GM19099 (cell line): ENCODE results near the gene CSNK2B.

Experiments used
- POLR2A ChIP-seq: IDR thresholded peaks from 3 replicates; pipeline ENCODE4 v1.6.1; 2011; ENCODE audit warnings: low read depth; ENCODE audit not compliant: insufficient read length; ENCODE audit errors: extremely low read depth

The CSNK2B gene

GRCh38 chr6:31705931-31706330 lies 40.1 kb downstream of the CSNK2B start:
- TF ChIP-seq POLR2A: no peak

- no peak for TF ChIP-seq POLR2A
Measured at GRCh38 chr6:31706599-31706998, 40.7 kb downstream of the CSNK2B start, which contains the start of gene LY6G6F. TSS of gene LY6G6F (plus strand) at chr6:31706866. CDS start at chr6:31706907, 41 bp downstream.

GRCh38 chr6:31707701-31708100 lies 41.8 kb downstream of the CSNK2B start:
- no peak for TF ChIP-seq POLR2A

- TF ChIP-seq POLR2A: no peak
Measured at GRCh38 chr6:31708224-31708623, 42.3 kb downstream of the CSNK2B start.

- no peak for TF ChIP-seq POLR2A
Measured at GRCh38 chr6:31710523-31711219, 44.8 kb downstream of the CSNK2B start.

- no peak for TF ChIP-seq POLR2A
Measured at GRCh38 chr6:31711233-31711632, 45.4 kb downstream of the CSNK2B start.

GRCh38 chr6:31712296-31712695 lies 46.4 kb downstream of the CSNK2B start:
- no peak for TF ChIP-seq POLR2A

- no peak for TF ChIP-seq POLR2A
Measured at GRCh38 chr6:31713465-31713864, 47.6 kb downstream of the CSNK2B start.

- no peak for TF ChIP-seq POLR2A
Measured at GRCh38 chr6:31713991-31714684, 48.3 kb downstream of the CSNK2B start.

GRCh38 chr6:31715022-31715958 lies 49.4 kb downstream of the CSNK2B start, which contains the start of gene LY6G6D:
TSS of gene LY6G6D (plus strand) at chr6:31715348. CDS start at chr6:31715356, 8 bp downstream.
- TF ChIP-seq POLR2A: no peak

- no peak for TF ChIP-seq POLR2A
Measured at GRCh38 chr6:31717499-31718222, 51.8 kb downstream of the CSNK2B start.

- no peak for TF ChIP-seq POLR2A
Measured at GRCh38 chr6:31718265-31718664, 52.4 kb downstream of the CSNK2B start.

- TF ChIP-seq POLR2A: no peak
Measured at GRCh38 chr6:31719001-31719400, 53.1 kb downstream of the CSNK2B start.
